Measurements from ENCODE around the gene NUMA1. TPM values are rescaled to one million over a fixed set of nuclear protein-coding genes. Genes with fewer than 3 reads are reported as not detected.

NUMA1 gene
- total RNA-seq, 1 experiment from 2014 or later, result 46.4 TPM

DNA sequence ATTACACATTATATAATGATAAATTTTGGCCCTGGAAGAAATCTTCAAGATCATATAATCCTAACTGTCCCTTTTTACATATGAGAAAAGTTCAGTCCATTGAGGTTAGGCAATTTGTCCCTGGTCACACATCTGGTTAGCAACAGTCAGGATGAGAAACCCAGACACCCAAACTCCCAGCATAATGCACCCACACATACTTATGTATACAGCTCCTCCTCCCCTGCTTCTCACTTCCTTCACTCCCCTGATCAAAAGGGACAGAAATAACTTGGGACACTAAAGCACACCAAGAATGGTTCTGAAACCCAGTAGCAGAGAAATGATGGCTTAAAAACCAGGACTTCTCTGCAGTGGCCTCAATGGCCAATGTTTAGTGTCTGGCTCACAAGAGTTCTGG lies 11.1 kb downstream of the NUMA1 start:
- Histone ChIP-seq H3K4me1 (replicated peaks) (peaks cover 44% of the 10 kb centered on the region), H3K27me3 (replicated peaks) (no peaks in the 10 kb centered on the region), H3K36me3 (peaks cover 17% of the 10 kb centered on the region), H3K27ac (peak overlapping the region; percentile 68), H3K4me3 (no peak overlapping the region), H3K9me3 (replicated peaks) (no peaks in the 10 kb centered on the region)
- DNase-seq (ENCODE audit: low read depth in 1 of 2, low spot score in 2 of 2), result no peak

DNA sequence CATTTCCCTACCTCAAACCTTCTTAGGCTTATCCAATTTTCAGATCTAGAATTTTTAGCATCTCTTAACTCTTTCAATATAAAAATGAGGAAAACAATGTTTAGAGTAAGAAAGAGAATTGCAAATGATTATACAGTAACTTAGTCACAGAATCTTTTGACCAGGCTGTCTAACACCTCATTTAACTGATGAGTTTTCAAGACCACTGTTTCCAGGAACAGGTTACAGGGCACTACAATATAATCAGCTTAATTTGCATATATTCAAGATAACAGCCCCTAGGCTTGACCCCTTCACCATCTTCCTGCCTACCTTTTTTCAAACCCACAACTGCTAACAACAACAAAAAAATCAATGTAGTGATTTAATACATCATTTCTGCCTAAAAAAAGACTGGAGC lies 12.7 kb downstream of the NUMA1 start:
- peaks cover 39% of the 10 kb centered on the region for H3K4me1 ChIP-seq (replicated peaks)
- DNase-seq (ENCODE audit: low read depth in 1 of 2, low spot score in 2 of 2), result no peak
- peaks cover 17% of the 10 kb centered on the region for H3K36me3 ChIP-seq
- no peak overlapping the region for H3K4me3 ChIP-seq
- no peaks in the 10 kb centered on the region for H3K9me3 ChIP-seq (replicated peaks)
- no peak overlapping the region for H3K27ac ChIP-seq
- H3K27me3 ChIP-seq (replicated peaks), result no peaks in the 10 kb centered on the region

DNA sequence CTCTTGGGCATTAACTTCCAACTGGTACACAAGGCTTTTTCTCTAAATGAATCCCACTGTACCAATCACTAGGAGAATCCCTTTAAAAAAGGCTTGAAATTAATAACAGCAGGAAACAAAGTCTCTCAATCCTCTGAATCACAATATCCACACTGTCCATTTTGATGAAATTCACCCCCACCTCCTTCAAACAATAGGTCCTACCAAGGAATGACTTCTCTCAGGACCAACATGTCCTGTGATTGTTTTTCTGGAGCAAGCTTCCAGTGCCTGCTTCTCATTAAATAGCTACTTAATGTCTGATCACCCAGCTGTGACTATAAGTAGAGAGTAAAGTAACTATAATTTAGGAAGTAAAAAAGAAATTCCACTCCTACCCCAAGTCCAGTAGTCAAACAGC lies 13.1 kb downstream of the NUMA1 start:
- peaks cover 34% of the 10 kb centered on the region for H3K4me1 ChIP-seq (replicated peaks)

GRCh38 chr11:72066855-72067254 lies 13.5 kb downstream of the NUMA1 start:
- Histone ChIP-seq H3K4me1 (replicated peaks) (peaks cover 30% of the 10 kb centered on the region), H3K4me3 (no peak overlapping the region), H3K9me3 (replicated peaks) (no peaks in the 10 kb centered on the region), H3K27me3 (replicated peaks) (no peaks in the 10 kb centered on the region), H3K36me3 (peaks cover 17% of the 10 kb centered on the region), H3K27ac (no peak overlapping the region)
- DNase-seq (ENCODE audit: low read depth in 1 of 2, low spot score in 2 of 2), result no peak

More for the DNA sequence above, 13.1 kb downstream of the NUMA1 start:
- H3K36me3 ChIP-seq, result peaks cover 17% of the 10 kb centered on the region
- no peak overlapping the region for H3K4me3 ChIP-seq
- H3K27ac ChIP-seq, result no peak overlapping the region
- no peak for DNase-seq (ENCODE audit: low read depth in 1 of 2, low spot score in 2 of 2)
- no peaks in the 10 kb centered on the region for H3K27me3 ChIP-seq (replicated peaks)
- no peaks in the 10 kb centered on the region for H3K9me3 ChIP-seq (replicated peaks)

DNA sequence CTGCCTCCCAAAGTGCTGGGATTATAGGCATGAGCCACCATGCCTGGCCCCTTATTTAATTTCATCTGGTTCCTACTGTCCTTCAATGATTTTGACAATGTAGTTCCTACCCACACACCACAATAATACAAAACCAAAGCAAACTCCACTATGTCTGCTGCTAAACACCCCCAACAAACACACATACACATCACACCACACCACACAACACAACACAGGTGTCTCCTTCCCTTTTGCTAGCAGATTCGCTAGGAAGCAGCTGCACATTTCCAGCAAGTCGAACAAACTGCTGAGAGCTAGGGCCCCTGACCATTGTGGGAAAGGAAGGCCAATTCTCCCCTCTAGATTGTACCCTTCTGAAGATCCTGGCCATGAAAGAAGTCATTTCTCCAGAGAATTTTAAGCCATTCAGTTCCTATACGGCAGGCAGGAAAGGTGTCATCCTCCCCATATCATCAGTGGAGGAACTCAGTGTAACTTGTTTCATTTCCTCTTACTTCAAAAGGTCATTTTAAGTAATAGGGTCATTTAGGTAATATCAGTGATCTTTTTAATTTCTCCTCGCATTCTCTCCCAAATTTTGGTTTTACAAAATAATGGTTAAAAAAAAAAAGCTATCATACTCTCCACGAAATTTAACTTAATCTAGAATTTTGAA lies 18.5 kb downstream of the NUMA1 start:
- Histone ChIP-seq H3K27me3 (replicated peaks) (no peaks in the 10 kb centered on the region), H3K4me3 (no peak overlapping the region), H3K36me3 (peaks cover 6% of the 10 kb centered on the region), H3K4me1 (replicated peaks) (no peaks in the 10 kb centered on the region), H3K27ac (no peak overlapping the region), H3K9me3 (replicated peaks) (no peaks in the 10 kb centered on the region)
- no peak for DNase-seq (ENCODE audit: low read depth in 1 of 2, low spot score in 2 of 2)

DNA sequence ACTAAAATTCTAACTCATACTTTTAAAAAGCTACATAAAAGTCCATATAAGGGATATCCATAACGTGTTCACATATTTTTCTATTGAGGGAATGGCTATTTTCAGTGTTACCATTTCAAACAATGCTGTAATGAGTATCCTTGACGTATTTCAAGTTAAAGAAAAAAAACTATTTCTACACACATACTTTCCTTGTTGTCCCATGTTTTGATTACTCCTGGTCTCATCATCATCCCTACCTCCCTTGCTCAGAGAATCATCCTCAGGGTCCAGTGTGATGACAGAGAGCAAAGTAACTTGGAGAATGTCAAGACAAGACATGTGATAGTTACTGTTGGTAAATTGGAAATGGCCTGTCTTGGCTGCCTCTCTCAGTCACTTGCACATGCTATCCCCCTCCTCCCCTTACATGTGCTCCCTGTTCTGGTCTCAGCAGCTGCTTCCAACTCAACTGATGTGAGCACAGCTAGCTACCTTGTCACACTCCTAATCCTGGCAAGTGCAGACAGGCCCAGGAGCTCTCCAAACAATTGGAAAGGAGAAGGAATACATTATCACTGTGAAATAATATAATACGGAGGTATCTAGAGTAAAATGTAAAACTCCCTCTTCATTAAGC lies 21.8 kb downstream of the NUMA1 start:
- DNase-seq (ENCODE audit: low read depth in 1 of 2, low spot score in 2 of 2), result no peak
- Histone ChIP-seq H3K4me1 (replicated peaks) (no peaks in the 10 kb centered on the region), H3K4me3 (no peak overlapping the region), H3K36me3 (no peaks in the 10 kb centered on the region), H3K27me3 (replicated peaks) (no peaks in the 10 kb centered on the region), H3K27ac (no peak overlapping the region), H3K9me3 (replicated peaks) (no peaks in the 10 kb centered on the region)

DNA sequence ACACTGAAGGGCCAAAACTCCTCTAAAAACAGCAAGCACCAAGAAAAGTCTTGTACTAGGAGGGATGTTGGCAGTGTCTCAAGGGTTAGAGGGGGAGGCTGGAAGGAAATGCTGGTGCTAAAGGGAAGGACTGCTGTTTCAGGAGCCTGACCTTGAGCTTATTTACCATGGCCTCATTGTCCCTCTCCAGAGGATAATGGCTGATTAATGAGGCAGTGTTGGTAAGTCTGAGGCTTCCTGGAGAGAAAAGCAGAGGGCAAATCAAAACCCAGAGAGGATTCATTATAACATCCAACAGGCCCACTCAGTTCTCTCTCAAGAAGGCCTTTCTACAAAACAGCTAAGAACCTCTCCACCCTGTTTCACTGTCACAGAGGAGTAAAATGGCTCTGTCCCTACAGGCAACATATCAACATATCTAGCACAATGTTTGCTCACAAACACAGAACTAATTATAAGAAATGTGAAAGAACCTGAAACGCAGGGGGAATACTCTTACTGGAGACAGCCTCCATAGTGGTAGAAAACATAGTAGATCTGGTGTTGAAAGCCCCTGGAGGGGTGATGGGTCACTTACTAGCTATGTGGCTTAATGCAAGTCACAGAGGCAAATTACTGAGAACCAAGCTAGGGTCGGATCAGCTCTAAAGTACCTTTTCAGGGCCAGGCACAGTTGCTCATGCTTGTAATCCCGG lies 31.4 kb downstream of the NUMA1 start:
- no peaks in the 10 kb centered on the region for H3K9me3 ChIP-seq (replicated peaks)
- H3K4me1 ChIP-seq (replicated peaks), result no peaks in the 10 kb centered on the region
- H3K4me3 ChIP-seq, result no peak overlapping the region
- peaks cover 3% of the 10 kb centered on the region; the same call in 1 of the 2 replicates for H3K36me3 ChIP-seq
- no peaks in the 10 kb centered on the region for H3K27me3 ChIP-seq (replicated peaks)
- DNase-seq (ENCODE audit: low read depth in 1 of 2, low spot score in 2 of 2), result no peak
- H3K27ac ChIP-seq, result no peak overlapping the region

- no peak for DNase-seq (ENCODE audit: low read depth in 1 of 2, low spot score in 2 of 2)
- no peak overlapping the region for H3K4me3 ChIP-seq
- H3K9me3 ChIP-seq (replicated peaks), result no peaks in the 10 kb centered on the region
- peaks cover 3% of the 10 kb centered on the region; the same call in 1 of the 2 replicates for H3K36me3 ChIP-seq
- no peaks in the 10 kb centered on the region for H3K27me3 ChIP-seq (replicated peaks)
- peaks cover 17% of the 10 kb centered on the region for H3K4me1 ChIP-seq (replicated peaks)
- H3K27ac ChIP-seq, result no peak overlapping the region
These were observed 34.5 kb downstream of the NUMA1 start for GRCh38 chr11:72045849-72046248.

GRCh38 chr11:72042064-72042745 lies 38.1 kb downstream of the NUMA1 start:
- no peak for DNase-seq (ENCODE audit: low read depth in 1 of 2, low spot score in 2 of 2)
- H3K36me3 ChIP-seq, result no peaks in the 10 kb centered on the region
- H3K4me3 ChIP-seq, result peak overlapping the region; percentile 40
- no peaks in the 10 kb centered on the region for H3K27me3 ChIP-seq (replicated peaks)
- no peaks in the 10 kb centered on the region for H3K9me3 ChIP-seq (replicated peaks)
- peak overlapping the region; percentile 80 for H3K27ac ChIP-seq
- peaks cover 23% of the 10 kb centered on the region for H3K4me1 ChIP-seq (replicated peaks)

DNA sequence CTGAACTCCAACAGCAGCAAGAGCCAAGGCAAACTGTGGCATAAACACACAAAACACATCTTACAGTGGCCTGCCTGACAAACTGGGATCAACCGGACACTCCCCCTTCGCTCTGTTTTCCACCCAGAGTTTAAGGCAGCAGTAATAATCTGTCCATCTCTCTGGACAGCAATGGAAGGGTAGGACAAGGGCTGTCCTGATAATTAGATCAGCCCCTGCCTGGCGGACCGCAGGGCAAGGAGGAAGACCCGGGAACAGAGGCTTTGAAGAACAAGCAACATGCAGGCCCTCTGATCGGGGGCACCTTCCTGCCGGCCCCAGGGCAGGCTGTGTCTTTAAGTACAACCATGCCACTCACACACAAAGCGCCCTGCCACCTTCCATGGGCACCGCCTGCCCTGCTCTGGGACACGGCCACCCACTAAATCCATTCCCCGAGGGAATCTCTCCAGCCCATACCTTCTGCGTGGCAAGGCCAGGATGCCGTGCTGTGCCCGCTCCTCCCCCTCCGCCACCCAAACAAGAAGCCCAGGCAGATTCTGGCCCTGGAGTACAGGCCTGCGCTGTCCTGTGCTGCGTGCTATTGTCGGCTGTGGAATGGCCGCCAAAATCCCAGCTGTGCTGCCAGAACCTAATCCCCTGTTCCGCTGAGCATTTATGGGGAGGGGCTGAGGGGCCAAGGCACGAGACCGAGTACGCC lies 38.8 kb downstream of the NUMA1 start:
- Histone ChIP-seq H3K36me3 (no peaks in the 10 kb centered on the region), H3K4me1 (replicated peaks) (peaks cover 23% of the 10 kb centered on the region), H3K9me3 (replicated peaks) (no peaks in the 10 kb centered on the region), H3K4me3 (peak overlapping the region; percentile 40), H3K27me3 (replicated peaks) (no peaks in the 10 kb centered on the region), H3K27ac (peak overlapping the region; percentile 80)
- DNase-seq (ENCODE audit: low read depth in 1 of 2, low spot score in 2 of 2), result peak; percentile 50 to 66

DNA sequence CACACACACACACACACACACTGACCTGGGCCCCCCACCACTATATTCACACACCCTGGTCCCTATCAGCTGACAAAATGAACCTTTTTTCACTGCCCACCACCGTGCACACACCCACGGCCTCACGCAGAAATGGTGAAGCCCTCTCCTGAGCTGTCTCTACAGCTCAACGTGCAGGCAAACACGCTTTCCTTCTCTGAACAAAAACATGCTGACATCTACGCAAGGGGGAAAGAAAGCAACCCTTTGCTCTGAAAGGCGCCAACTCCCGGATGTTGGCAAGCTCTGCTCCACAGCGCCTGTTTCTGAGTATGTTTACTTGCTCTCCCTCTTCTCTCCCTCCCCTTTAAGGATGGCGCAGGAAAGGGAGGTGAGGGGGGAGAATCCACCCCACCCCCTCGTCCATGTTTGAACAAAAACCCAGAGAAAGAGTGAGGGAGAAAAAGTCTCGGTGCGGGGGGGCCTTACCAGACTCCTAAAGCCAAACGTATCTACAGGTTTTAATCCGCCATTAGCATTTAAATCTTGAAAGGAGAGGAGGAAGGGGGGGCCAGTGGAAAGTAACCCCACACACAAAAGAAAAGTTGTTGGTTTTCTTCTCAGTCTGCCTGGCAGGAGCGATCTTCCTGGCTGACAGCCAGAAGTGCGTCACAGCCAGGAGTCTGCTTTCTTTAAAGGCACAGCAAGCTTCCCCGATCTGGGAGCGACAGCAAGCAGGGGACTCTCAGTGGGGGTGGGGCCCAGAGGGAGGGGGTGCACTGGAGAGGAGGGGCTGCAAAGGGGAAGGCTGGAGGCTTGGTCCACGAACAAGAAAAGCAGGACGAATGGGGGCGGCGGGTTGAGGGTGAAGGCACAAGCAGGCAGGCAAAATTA lies 39.6 kb downstream of the NUMA1 start:
- DNase-seq (ENCODE audit: low read depth in 1 of 2, low spot score in 2 of 2), result peak; percentile 80 to 91
- 0 out of 2 replicates have a peak, but pooled peaks cover 2% of the 10 kb centered on the region for H3K36me3 ChIP-seq
- H3K4me3 ChIP-seq, result peak overlapping the region; percentile 40
- peaks cover 23% of the 10 kb centered on the region for H3K4me1 ChIP-seq (replicated peaks)
- no peaks in the 10 kb centered on the region for H3K9me3 ChIP-seq (replicated peaks)
- H3K27me3 ChIP-seq (replicated peaks), result no peaks in the 10 kb centered on the region
- peak overlapping the region; percentile 80 for H3K27ac ChIP-seq

- Histone ChIP-seq H3K27me3 (replicated peaks) (no peaks in the 10 kb centered on the region), H3K4me1 (replicated peaks) (peaks cover 23% of the 10 kb centered on the region), H3K9me3 (replicated peaks) (no peaks in the 10 kb centered on the region), H3K36me3 (0 out of 2 replicates have a peak, but pooled peaks cover 2% of the 10 kb centered on the region), H3K4me3 (peak overlapping the region; percentile 40), H3K27ac (no peak overlapping the region)
- no peak for DNase-seq (ENCODE audit: low read depth in 1 of 2, low spot score in 2 of 2)
These were observed 40.4 kb downstream of the NUMA1 start for GRCh38 chr11:72039856-72040401.

Data from SJSA1 (cell line).